ENCODE results near the gene VENTX. TPM values are rescaled to one million over a fixed set of nuclear protein-coding genes. Genes with fewer than 3 reads are reported as not detected.

The VENTX gene
- total RNA-seq, 1 experiment from 2014 or later: 28.0 TPM

- TF ChIP-seq, protein P1, sequence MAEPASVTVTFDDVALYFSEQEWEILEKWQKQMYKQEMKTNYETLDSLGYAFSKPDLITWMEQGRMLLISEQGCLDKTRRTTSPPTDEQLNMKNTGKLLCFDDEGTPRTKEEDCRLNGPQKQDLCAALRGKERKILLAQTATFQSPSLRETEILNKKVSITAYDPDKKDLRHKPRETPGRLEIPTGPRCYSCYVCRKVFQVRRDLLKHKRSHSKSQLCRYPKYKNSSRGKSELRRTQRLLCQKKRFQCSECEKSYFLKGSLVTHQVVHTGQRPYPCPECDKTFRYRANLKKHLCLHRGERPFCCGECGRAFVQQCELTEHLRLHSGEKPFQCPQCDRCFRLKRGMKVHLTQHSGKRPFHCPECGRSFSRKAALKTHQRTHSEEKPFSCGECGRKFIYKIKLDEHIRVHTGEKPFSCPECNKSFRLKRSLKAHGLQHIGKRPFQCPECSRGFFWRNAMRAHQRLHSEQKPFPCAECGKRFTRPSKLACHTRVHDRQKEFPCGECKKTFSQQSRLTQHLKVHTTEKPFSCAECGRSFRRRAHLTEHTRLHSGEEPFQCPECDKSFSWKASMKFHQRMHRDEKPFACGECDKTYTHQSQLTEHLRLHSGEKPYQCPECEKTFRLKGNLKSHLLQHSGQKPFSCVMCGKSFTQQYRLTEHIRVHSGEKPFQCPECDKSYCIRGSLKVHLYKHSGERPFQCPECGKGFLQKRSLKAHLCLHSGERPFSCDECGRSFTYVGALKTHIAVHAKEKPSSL (CRISPR knock-in tag; conservative IDR thresholded peaks at IDR 0.05): no peak
- no peak for TF ChIP-seq FOXK1 (CRISPR knock-in tag; IDR thresholded peaks at IDR 0.05)
- TF ChIP-seq, protein P2, sequence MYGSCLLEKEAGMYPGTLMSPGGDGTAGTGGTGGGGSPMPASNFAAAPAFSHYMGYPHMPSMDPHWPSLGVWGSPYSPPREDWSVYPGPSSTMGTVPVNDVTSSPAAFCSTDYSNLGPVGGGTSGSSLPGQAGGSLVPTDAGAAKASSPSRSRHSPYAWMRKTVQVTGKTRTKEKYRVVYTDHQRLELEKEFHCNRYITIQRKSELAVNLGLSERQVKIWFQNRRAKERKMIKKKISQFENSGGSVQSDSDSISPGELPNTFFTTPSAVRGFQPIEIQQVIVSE (CRISPR knock-in tag; IDR thresholded peaks at IDR 0.05; ENCODE audit: borderline replicate concordance): no peak
- TF ChIP-seq OVOL2 (CRISPR knock-in tag; IDR thresholded peaks at IDR 0.05; ENCODE audit: borderline replicate concordance): no peak
- TF ChIP-seq RORB (CRISPR knock-in tag; IDR thresholded peaks at IDR 0.05): no peak
- no peak for TF ChIP-seq EMX1 (CRISPR knock-in tag; IDR thresholded peaks at IDR 0.05)
Observed at GRCh38 chr10:133285217-133285616, 47.6 kb downstream of the VENTX start (continued).

GRCh38 chr10:133286366-133286765 lies 48.7 kb downstream of the VENTX start:
- ATAC-seq: no peak
- no peaks in the 10 kb centered on the region for H3K4me1 Mint-ChIP-seq
- H3K36me3 Mint-ChIP-seq: peaks cover 53% of the 10 kb centered on the region
- no peak for DNase-seq (ENCODE audit: low spot score)
- no peaks in the 10 kb centered on the region for H3K9me3 Mint-ChIP-seq
- no peaks in the 10 kb centered on the region for H3K27me3 Mint-ChIP-seq (ENCODE audit: low read depth)
- no peak for TF ChIP-seq NFE2L1 (CRISPR knock-in tag; IDR thresholded peaks at IDR 0.05)
- TF ChIP-seq MXD4 (CRISPR knock-in tag; IDR thresholded peaks at IDR 0.05; ENCODE audit: borderline replicate concordance): no peak
- TF ChIP-seq SMAD4 (CRISPR knock-in tag; IDR thresholded peaks at IDR 0.05): no peak
- no peak overlapping the region for H3K4me3 Mint-ChIP-seq
- ChIA-PET POLR2A (no interaction called here), CTCF (no interaction called here)
- no peak overlapping the region for H3K27ac Mint-ChIP-seq

DNA sequence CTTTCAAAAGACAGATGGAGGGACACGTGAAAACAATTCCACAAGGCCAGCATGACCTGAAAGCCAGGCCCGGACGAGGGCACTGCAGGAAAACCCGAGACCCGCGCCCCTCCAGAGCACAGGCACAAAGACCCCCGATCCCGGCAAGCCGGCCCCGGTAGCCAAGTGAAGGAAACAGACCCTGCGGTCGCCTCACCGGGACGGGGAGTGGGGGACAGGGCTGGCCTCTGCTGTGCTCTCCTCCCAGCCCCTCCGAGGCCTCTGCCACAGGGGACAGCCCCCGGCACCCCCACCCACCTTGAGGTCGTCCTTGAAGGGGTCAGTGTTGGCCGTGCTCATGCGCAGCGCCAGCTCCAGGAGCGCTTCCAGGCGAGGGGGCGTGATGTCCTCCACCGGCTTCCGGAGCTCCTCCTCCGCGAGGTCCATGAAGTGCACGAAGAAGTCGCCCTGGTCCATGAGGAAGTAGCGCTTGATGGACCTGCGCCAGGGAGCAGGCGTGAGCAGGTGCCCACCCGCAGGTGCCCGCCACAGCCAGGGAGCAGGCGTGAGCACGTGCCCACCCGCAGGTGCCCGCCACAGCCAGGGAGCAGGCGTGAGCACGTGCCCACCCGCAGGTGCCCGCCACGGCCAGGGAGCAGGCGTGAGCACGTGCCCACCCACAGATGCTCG lies 50.3 kb downstream of the VENTX start:
- no peak overlapping the region for H3K4me3 Mint-ChIP-seq
- ATAC-seq (no peak), DNase-seq (ENCODE audit: low spot score) (no peak)
- no peaks in the 10 kb centered on the region for H3K9me3 Mint-ChIP-seq
- no peaks in the 10 kb centered on the region for H3K27me3 Mint-ChIP-seq (ENCODE audit: low read depth)
- no peak for TF ChIP-seq TCF7 (CRISPR knock-in tag; IDR thresholded peaks at IDR 0.05; ENCODE audit: low read depth)
- TF ChIP-seq, protein P3, sequence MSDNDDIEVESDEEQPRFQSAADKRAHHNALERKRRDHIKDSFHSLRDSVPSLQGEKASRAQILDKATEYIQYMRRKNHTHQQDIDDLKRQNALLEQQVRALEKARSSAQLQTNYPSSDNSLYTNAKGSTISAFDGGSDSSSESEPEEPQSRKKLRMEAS (CRISPR knock-in tag; IDR thresholded peaks at IDR 0.05): no peak
- TF ChIP-seq TEAD1 (CRISPR knock-in tag; IDR thresholded peaks at IDR 0.05): no peak
- no peak for TF ChIP-seq FOXJ3 (CRISPR knock-in tag; IDR thresholded peaks at IDR 0.05; ENCODE audit: borderline replicate concordance)
- TF ChIP-seq JUN (CRISPR knock-in tag; IDR thresholded peaks at IDR 0.05): no peak
- no peak for TF ChIP-seq IRF2 (CRISPR knock-in tag; IDR thresholded peaks at IDR 0.05; ENCODE audit: borderline replicate concordance, low read depth)
- no peak for TF ChIP-seq CREB1 (CRISPR knock-in tag; IDR thresholded peaks at IDR 0.05)
- POLR2A ChIA-PET: no interaction called here
- H3K36me3 Mint-ChIP-seq: peaks cover 51% of the 10 kb centered on the region
- no peak overlapping the region for H3K27ac Mint-ChIP-seq
- CTCF ChIA-PET: no interaction called here
- no peaks in the 10 kb centered on the region for H3K4me1 Mint-ChIP-seq

- Mint-ChIP-seq H3K4me3 (no peak overlapping the region), H3K27ac (no peak overlapping the region), H3K36me3 (peaks cover 51% of the 10 kb centered on the region), H3K9me3 (no peaks in the 10 kb centered on the region), H3K4me1 (no peaks in the 10 kb centered on the region), H3K27me3 (ENCODE audit: low read depth) (no peaks in the 10 kb centered on the region)
- ChIA-PET POLR2A (no interaction called here), CTCF (no interaction called here)
- ATAC-seq: no peak
- TF ChIP-seq, protein P4, sequence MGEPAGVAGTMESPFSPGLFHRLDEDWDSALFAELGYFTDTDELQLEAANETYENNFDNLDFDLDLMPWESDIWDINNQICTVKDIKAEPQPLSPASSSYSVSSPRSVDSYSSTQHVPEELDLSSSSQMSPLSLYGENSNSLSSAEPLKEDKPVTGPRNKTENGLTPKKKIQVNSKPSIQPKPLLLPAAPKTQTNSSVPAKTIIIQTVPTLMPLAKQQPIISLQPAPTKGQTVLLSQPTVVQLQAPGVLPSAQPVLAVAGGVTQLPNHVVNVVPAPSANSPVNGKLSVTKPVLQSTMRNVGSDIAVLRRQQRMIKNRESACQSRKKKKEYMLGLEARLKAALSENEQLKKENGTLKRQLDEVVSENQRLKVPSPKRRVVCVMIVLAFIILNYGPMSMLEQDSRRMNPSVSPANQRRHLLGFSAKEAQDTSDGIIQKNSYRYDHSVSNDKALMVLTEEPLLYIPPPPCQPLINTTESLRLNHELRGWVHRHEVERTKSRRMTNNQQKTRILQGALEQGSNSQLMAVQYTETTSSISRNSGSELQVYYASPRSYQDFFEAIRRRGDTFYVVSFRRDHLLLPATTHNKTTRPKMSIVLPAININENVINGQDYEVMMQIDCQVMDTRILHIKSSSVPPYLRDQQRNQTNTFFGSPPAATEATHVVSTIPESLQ (CRISPR knock-in tag; IDR thresholded peaks at IDR 0.05): no peak
- TF ChIP-seq GABPB1 (CRISPR knock-in tag; IDR thresholded peaks at IDR 0.05) (no peak), SOX15 (CRISPR knock-in tag; IDR thresholded peaks at IDR 0.05) (no peak), MYBL2 (CRISPR knock-in tag; IDR thresholded peaks at IDR 0.05) (no peak), JUN (CRISPR knock-in tag; IDR thresholded peaks at IDR 0.05) (no peak), ETV6 (CRISPR knock-in tag; IDR thresholded peaks at IDR 0.05) (no peak), GTF2I (CRISPR knock-in tag; conservative IDR thresholded peaks at IDR 0.05) (no peak), ZNF416 (CRISPR knock-in tag; IDR thresholded peaks at IDR 0.05) (no peak), ZBTB21 (CRISPR knock-in tag; IDR thresholded peaks at IDR 0.05; ENCODE audit: borderline replicate concordance) (no peak)
- TF ChIP-seq, protein P5, sequence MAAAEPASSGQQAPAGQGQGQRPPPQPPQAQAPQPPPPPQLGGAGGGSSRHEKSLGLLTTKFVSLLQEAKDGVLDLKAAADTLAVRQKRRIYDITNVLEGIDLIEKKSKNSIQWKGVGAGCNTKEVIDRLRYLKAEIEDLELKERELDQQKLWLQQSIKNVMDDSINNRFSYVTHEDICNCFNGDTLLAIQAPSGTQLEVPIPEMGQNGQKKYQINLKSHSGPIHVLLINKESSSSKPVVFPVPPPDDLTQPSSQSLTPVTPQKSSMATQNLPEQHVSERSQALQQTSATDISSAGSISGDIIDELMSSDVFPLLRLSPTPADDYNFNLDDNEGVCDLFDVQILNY (CRISPR knock-in tag; IDR thresholded peaks at IDR 0.05): no peak
- TF ChIP-seq, protein P6, sequence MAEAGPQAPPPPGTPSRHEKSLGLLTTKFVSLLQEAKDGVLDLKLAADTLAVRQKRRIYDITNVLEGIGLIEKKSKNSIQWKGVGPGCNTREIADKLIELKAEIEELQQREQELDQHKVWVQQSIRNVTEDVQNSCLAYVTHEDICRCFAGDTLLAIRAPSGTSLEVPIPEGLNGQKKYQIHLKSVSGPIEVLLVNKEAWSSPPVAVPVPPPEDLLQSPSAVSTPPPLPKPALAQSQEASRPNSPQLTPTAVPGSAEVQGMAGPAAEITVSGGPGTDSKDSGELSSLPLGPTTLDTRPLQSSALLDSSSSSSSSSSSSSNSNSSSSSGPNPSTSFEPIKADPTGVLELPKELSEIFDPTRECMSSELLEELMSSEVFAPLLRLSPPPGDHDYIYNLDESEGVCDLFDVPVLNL (CRISPR knock-in tag; IDR thresholded peaks at IDR 0.05; ENCODE audit: borderline replicate concordance, low read depth): no peak
- DNase-seq (ENCODE audit: low spot score): no peak
Observed at GRCh38 chr10:133289761-133290160, 52.1 kb downstream of the VENTX start.
